CD4-positive, alpha-beta T cell treated with Interleukin-6 for 4 hours (primary cell): Measurements from ENCODE around the gene BMPR1B.

Experiments used
- DNase-seq: peaks from one replicate; pipeline ENCODE4 v3.0.0-alpha.2; 2020; ENCODE audit warnings: mixed read lengths

BMPR1B gene

DNA sequence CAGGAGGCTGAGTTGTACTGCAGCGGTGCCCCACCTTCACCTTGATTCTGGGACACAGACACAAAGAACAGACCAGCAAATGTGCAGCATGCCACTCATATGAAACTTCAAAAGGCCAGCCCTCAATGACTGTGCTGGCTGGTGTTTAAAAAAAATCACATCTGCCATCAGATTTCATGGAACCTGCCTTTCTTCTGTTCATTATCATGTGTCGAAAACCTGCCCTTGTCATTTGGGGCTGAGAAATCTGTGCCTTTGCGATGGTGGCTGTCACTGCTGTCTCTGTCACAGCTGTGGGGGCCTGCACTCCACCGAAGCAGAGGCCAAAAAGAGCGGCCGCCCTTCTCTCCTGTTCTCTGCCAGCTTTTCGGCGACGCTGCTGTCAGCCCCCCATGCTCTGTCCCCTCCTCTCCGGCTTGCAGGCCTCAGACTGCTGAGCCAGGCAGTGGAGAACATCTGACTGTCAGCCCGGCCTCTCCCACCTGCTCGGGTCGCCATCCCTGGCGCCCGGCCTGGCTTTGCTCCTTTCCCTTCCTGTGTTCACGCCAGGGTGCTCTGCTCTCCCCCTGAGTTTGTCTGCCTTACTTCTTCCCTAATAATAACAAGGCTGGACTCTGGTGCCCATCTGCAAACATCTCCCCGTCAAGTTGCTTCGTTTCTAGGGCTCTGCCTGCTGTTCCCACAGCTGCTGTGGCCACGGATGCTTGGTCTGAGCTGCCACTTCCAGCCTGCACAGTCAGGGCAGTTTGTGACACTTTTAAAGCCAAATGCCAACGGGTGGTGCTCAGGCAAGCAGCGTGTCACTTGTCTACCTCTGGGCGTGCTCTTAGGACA is 435.9 kb downstream of the BMPR1B start:
- no peak for DNase-seq

DNA sequence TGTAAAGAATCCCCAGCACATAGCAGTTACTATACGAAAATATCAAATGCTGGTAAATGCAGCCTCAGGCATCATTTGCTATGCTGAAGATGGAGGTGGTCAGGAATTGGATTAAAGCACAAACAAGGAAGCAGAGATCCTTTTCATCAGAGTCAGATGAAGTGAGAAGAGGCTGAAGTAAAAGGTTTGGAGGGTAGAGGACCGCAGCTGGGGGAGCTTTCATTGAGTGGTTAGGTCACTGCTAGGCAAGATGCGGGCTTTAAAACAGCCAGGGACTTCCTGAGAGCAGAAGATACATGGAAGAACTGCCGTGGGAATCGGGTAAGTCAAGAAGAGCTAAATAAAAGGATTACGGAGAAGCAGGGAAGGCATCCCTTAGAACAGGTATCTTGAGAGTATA is 439.6 kb downstream of the BMPR1B start:
- DNase-seq, result no peak

DNA sequence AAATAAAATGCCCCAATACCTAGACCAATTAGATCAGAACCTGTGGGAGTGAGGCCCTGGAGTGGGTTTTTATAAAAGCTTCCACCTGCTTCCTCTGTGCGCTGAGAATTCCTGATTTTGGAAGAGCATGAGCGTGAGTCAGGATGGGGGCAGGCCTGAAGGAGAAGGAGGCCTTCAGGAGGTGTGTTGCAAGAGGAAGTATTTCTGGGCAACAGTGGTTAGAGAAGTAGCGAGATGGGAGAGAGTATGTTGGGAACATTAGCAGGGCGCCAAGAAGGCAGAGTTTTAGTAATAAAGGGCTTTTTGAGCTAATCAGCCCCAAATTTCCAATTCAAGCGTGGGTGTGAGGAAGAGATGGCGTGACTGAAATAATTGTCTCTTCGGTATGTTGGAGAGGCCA is 441.2 kb downstream of the BMPR1B start:
- no peak for DNase-seq

DNA sequence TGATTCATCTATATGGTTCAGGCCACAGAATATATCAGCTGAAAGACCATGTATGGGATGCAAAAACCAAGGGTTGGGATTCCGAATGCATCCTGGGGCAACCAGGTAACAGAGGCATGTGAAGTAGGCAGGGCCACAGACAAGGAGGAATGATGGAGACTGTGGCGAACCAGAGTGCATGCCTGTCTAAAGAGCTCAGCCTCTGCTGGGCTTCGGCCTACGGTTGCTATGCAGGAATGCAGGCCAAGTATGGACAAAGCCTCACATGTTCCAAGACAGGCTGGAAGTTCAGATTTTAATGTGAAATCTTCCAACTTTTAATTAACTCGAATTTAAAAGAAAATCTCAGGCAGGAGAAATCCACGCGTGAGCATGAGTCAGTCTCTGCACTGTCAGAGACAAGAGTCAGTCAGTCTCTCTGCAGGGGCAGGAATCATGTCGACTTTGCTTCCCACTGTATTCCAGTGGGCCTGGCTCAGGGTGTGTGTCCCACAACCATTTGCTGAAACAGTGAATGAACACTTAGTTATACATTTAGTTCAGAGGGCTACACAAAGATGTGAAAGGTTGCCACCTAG is 446.6 kb downstream of the BMPR1B start:
- no peak for DNase-seq

DNA sequence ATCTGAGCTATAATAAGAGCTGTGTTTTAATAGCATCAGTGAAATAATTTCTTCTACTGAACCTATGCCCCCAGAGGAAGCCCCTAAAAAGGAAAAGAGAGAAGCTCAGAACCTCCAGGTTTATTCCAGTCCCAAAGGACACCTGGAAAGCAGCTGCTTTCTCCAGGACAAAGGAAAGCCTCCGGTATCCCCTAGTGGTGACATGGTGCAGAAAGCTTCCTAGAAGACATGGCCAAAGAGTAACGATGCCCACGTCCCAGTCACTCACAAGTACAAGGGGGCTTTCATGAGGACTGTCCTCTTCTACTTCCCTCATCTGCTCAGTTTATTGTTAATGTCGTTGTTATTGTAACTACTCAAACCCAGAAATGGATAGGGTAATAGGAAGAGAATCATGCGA is 447.1 kb downstream of the BMPR1B start:
- no peak for DNase-seq
